OCI-LY7 (cell line): ENCODE results near the gene NELL1. TPM values are rescaled to one million over a fixed set of nuclear protein-coding genes. Genes with fewer than 3 reads are reported as not detected.

Experiments used
- BruUV-seq: library from RNA; stranded (reverse); fragments of 400-500 nt; replicated peaks from 2 replicates; lab custom pipeline; 2021; lab: Mats Ljungman, UMichigan
- CTCF ChIA-PET: fragments of 300-600 bp; sonication (Branson Sonifier 250); formaldehyde crosslinking; loops from one replicate; lab custom pipeline; 2022; ENCODE audit warnings: antibody characterized with exemption; ENCODE audit not compliant: unreplicated experiment; lab: Charles Lee
- POLR2A ChIA-PET: fragments of 300-600 bp; sonication (Branson Sonifier 250); formaldehyde crosslinking; loops from one replicate; lab custom pipeline; 2022; ENCODE audit warnings: antibody characterized with exemption; lab: Charles Lee
- DNase-seq: peaks from one replicate; pipeline ENCODE4 v3.0.0-alpha.2; 2015; ENCODE audit warnings: low spot score
- H2AFZ ChIP-seq: fragments of 200-600 bp; sonication (generic), shearing (Covaris generic); 2 replicates; pipeline ENCODE4 v1.6.1; 2014; ENCODE audit warnings: mild to moderate bottlenecking, antibody characterized with exemption, low read length, moderate library complexity
- H3K27ac ChIP-seq: fragments of 200-600 bp; sonication (generic); 2 replicates; pipeline ENCODE4 v1.5.1; 2014; ENCODE audit warnings: mixed run types, low read depth, mild to moderate bottlenecking, moderate library complexity, low read length, inconsistent platforms; ENCODE audit not compliant: poor library complexity, severe bottlenecking
- H3K36me3 ChIP-seq: fragments of 200-600 bp; sonication (generic); 2 replicates; pipeline ENCODE4 v1.6.1; 2014; ENCODE audit warnings: mild to moderate bottlenecking, antibody characterized with exemption, low read length, moderate library complexity, mixed read lengths; ENCODE audit not compliant: insufficient read depth
- H3K4me1 ChIP-seq: fragments of 200-600 bp; sonication (generic); 2 replicates; pipeline ENCODE4 v1.5.1; 2014; ENCODE audit warnings: mild to moderate bottlenecking, low read length; ENCODE audit not compliant: insufficient read depth, poor library complexity, severe bottlenecking
- H3K4me2 ChIP-seq: fragments of 200-600 bp; sonication (generic); 2 replicates; pipeline ENCODE4 v1.6.1; 2014; ENCODE audit warnings: mild to moderate bottlenecking, low read length
- H3K4me3 ChIP-seq: fragments of 200-600 bp; sonication (generic); 2 replicates; pipeline ENCODE4 v1.5.1; 2014; ENCODE audit warnings: mild to moderate bottlenecking, low read depth, low read length; ENCODE audit not compliant: poor library complexity, severe bottlenecking
- H3K79me2 ChIP-seq: fragments of 200-600 bp; sonication (generic); 2 replicates; pipeline ENCODE4 v1.6.1; 2016; ENCODE audit warnings: low read depth, mild to moderate bottlenecking, low read length, moderate library complexity, mixed read lengths; ENCODE audit not compliant: insufficient read depth
- H3K9me2 ChIP-seq: fragments of 200-600 bp; sonication (generic); 2 replicates; pipeline ENCODE4 v1.6.1; 2016; ENCODE audit warnings: mild to moderate bottlenecking, low read length, mixed read lengths; ENCODE audit not compliant: insufficient read depth
- H3K9me3 ChIP-seq: fragments of 200-600 bp; sonication (generic); 2 replicates; pipeline ENCODE4 v1.6.1; 2014; ENCODE audit warnings: mild to moderate bottlenecking, mixed run types, low read length, mixed read lengths
- H4K20me1 ChIP-seq: fragments of 200-600 bp; sonication (generic); 2 replicates; pipeline ENCODE4 v1.6.1; 2014; ENCODE audit warnings: mild to moderate bottlenecking, antibody characterized with exemption, low read length, moderate library complexity, mixed read lengths; ENCODE audit not compliant: insufficient read depth
- CTCF ChIP-seq: fragments of 200-600 bp; sonication (generic); conservative IDR thresholded peaks from 2 replicates; pipeline ENCODE4 v1.5.1; 2014; ENCODE audit warnings: mild to moderate bottlenecking, antibody characterized with exemption, low read length, moderate library complexity, mixed read lengths
- EZH2phosphoT487 ChIP-seq: fragments of 200-600 bp; sonication (generic); IDR thresholded peaks from 2 replicates; pipeline ENCODE4 v1.6.1; 2018; ENCODE audit warnings: low read depth, borderline replicate concordance, mild to moderate bottlenecking, mixed run types, antibody characterized with exemption, low read length, moderate library complexity, mixed read lengths
- intact Hi-C: fragments of 100-400 bp; cut with micrococcal nuclease; formaldehyde crosslinking; loops from one replicate; pipeline ENCODE4 v1.10.0; 2022; ENCODE audit not compliant: unreplicated experiment
- total RNA-seq, 2 experiments: library from RNA; depleted of rRNA in 1 of 2; stranded (reverse); fragments of >200 nt in 1 of 2; shearing (Covaris generic) in 1 of 2; gene quantifications; 2 replicates each; pipeline ENCODE4 v1.2.3, GENCODE V29; 2014 to 2022

NELL1 gene
- total RNA-seq, 2 experiments from 2014 or later = not detected

GRCh38 chr11:20723366-20723765, 54.0 kb downstream of the NELL1 start:
- intact Hi-C loops = no loop called here
- Histone ChIP-seq H3K9me2 (no peaks in the 10 kb centered on the region), H2AFZ (no peak overlapping the region), H3K4me2 (no peak overlapping the region), H3K27ac (no peak overlapping the region), H3K79me2 (no peaks in the 10 kb centered on the region), H3K36me3 (no peaks in the 10 kb centered on the region), H4K20me1 (no peaks in the 10 kb centered on the region), H3K4me1 (no peaks in the 10 kb centered on the region), H3K4me3 (no peak overlapping the region), H3K9me3 (no peaks in the 10 kb centered on the region)
- TF ChIP-seq EZH2phosphoT487 (no peak), CTCF (no peak)
- DNase-seq = no peak
- BruUV-seq = no TSS peak
- CTCF ChIA-PET = no interaction called here
- POLR2A ChIA-PET = no interaction called here

- POLR2A ChIA-PET = interaction anchor here (0.7 kb wide), 1 partner anchor 42 kb away, joined by 3 read pairs; no protein-coding TSS in a partner anchor
- Histone ChIP-seq H4K20me1 (no peaks in the 10 kb centered on the region), H3K79me2 (no peaks in the 10 kb centered on the region), H2AFZ (no peak overlapping the region), H3K27ac (no peak overlapping the region), H3K9me2 (no peaks in the 10 kb centered on the region), H3K4me2 (no peak overlapping the region), H3K4me1 (no peaks in the 10 kb centered on the region), H3K4me3 (no peak overlapping the region), H3K9me3 (no peaks in the 10 kb centered on the region), H3K36me3 (no peaks in the 10 kb centered on the region)
- no peak for DNase-seq
- BruUV-seq = no TSS peak
- CTCF ChIA-PET = no interaction called here
- intact Hi-C loops = no loop called here
- TF ChIP-seq CTCF (no peak), EZH2phosphoT487 (no peak)
Measured at GRCh38 chr11:20729597-20730105, 60.3 kb downstream of the NELL1 start.

DNA sequence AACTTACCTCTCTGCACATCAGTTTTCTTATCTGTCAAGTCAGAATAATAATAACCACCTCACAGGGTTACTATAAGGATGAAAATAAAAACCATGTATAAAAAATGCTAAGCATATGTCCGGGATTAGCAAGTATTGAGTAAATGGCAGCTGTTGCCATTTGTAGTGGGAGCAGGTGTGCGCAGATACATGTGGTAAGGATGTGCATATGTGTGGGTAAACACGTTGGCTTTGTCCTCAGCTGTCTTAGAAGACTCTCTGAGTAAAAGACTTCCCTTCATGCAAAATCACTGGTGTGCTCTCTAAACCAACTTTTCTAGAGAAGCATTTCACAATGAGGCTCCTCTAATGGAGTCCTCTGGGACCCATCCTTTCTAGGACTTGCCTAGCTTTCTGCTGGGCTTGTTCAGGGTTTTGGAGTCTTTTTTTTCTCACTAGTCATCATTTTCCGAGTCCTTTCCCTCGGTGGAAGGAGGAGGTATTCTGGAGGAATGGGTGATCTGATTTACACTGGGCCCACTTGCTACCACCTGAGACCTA, 62.4 kb downstream of the NELL1 start:
- no TSS peak for BruUV-seq
- no peak overlapping the region for H3K4me2 ChIP-seq
- H4K20me1 ChIP-seq = no peaks in the 10 kb centered on the region
- no peak for DNase-seq
- no peaks in the 10 kb centered on the region for H3K9me2 ChIP-seq
- no peak overlapping the region for H3K4me3 ChIP-seq
- no peak overlapping the region for H2AFZ ChIP-seq
- intact Hi-C loops = no loop called here
- H3K27ac ChIP-seq = no peak overlapping the region
- TF ChIP-seq CTCF (no peak), EZH2phosphoT487 (no peak)
- H3K4me1 ChIP-seq = no peaks in the 10 kb centered on the region
- POLR2A ChIA-PET = interaction anchor here (0.6 kb wide), 1 partner anchor 237 kb away, joined by 3 read pairs; no protein-coding TSS in a partner anchor
- CTCF ChIA-PET = no interaction called here
- no peaks in the 10 kb centered on the region for H3K79me2 ChIP-seq
- H3K9me3 ChIP-seq = no peaks in the 10 kb centered on the region
- no peaks in the 10 kb centered on the region for H3K36me3 ChIP-seq
